Measurements from ENCODE around the gene EREG. TPM values are rescaled to one million over a fixed set of nuclear protein-coding genes. Genes with fewer than 3 reads are reported as not detected.

The EREG gene
- total and polyA plus RNA-seq, 2 of the 8 experiments (the other 6 are each of a cell fraction or from before 2014, with no cell fraction given) = not detected

- Histone ChIP-seq H3K56ac (replicated peaks; ENCODE audit: insufficient read length, low read depth, low read length) (no peak overlapping the region), H3K27me3 (replicated peaks in 1 of 4; ENCODE audit: control insufficient read depth in 3 of 4, extremely low read depth in 1 of 4, insufficient read depth in 3 of 4, low read length in 3 of 4) (no peaks in the 10 kb centered on the region), H2BK120ac (replicated peaks; ENCODE audit: low read depth, low read length) (no peak overlapping the region), H4K5ac (ENCODE audit: insufficient read length, low read depth, low read length) (no peak overlapping the region), H3K79me2 (ENCODE audit: control insufficient read depth in 1 of 2, insufficient read depth in 2 of 2, low read length in 2 of 2) (no peaks in the 10 kb centered on the region), H4K8ac (ENCODE audit: extremely low read depth, insufficient read depth, low read length) (no peak overlapping the region), H3K23me2 (ENCODE audit: low read depth, low read length) (no peaks in the 10 kb centered on the region), H4K20me1 (replicated peaks in 1 of 2; ENCODE audit: control insufficient read depth in 1 of 2, insufficient read depth in 2 of 2, low read length in 2 of 2) (no peaks in the 10 kb centered on the region), H3K14ac (ENCODE audit: insufficient read length) (no peak overlapping the region), H2AFZ (ENCODE audit: low read length) (no peak overlapping the region), H3K4me3 (ENCODE audit: extremely low read depth in 1 of 4, insufficient read depth in 2 of 4, low read depth in 3 of 4, low read length in 4 of 4) (no peak overlapping the region), H3K4ac (replicated peaks; ENCODE audit: insufficient read length, low read depth, low read length) (no peak overlapping the region), H3K4me1 (replicated peaks in 1 of 4; ENCODE audit: control insufficient read depth in 3 of 4, insufficient read depth in 4 of 4, low read length in 3 of 4) (no peaks in the 10 kb centered on the region; a peak in 1 of 7 replicates), H2BK15ac (ENCODE audit: low read length) (no peak overlapping the region), H2BK5ac (ENCODE audit: low read depth, low read length) (no peak overlapping the region), H2AK5ac (ENCODE audit: low read depth, low read length) (no peak overlapping the region), H2BK20ac (ENCODE audit: low read length) (no peak overlapping the region), H3K36me3 (ENCODE audit: control insufficient read depth in 2 of 4, insufficient read depth in 4 of 4, low read length in 3 of 4) (no peaks in the 10 kb centered on the region), H3K4me2 (ENCODE audit: insufficient read depth in 1 of 2, low read depth in 2 of 2, low read length in 2 of 2) (no peak overlapping the region), H3K9me3 (ENCODE audit: insufficient read depth in 2 of 2, low read depth in 1 of 2, low read length in 1 of 2) (no peaks in the 10 kb centered on the region), H4K91ac (replicated peaks; ENCODE audit: insufficient read length, low read length) (no peak overlapping the region), H3K23ac (ENCODE audit: insufficient read length) (no peak overlapping the region), H3K79me1 (ENCODE audit: low read depth, low read length) (no peaks in the 10 kb centered on the region), H3K27ac (ENCODE audit: low read depth, low read length) (no peak overlapping the region), H3K9ac (replicated peaks in 1 of 4; ENCODE audit: extremely low read depth in 1 of 4, low read depth in 3 of 4, low read length in 3 of 4) (no peak overlapping the region), H3K18ac (ENCODE audit: extremely low read depth, low read length) (no peak overlapping the region), H2BK12ac (ENCODE audit: low read depth, low read length) (no peak overlapping the region)
- TF ChIP-seq TCF12 (IDR thresholded peaks at IDR 0.05; ENCODE audit: low read depth, low read length) = no peak
- CTCF ChIA-PET (ENCODE audit: partially characterized antibody) = no interaction called here
- FAIRE-seq (no peak), DNase-seq (ENCODE audit: low read depth in 1 of 2, low spot score in 2 of 2) (no peak)
- POLR2A ChIA-PET (ENCODE audit: partially characterized antibody) = no interaction called here
Measured at GRCh38 chr4:74329307-74329706, 35.6 kb upstream of the EREG start.
